Measurements from ENCODE around the gene MS4A4E. TPM values are rescaled to one million over a fixed set of nuclear protein-coding genes. Genes with fewer than 3 reads are reported as not detected.

MS4A4E gene
- polyA plus RNA-seq, 2 donors = 0.37 to 0.51 TPM

Other genes starting within 250 kb of the MS4A4E start
- not detected for gene OOSP4B, start 226.0 kb downstream of the MS4A4E start, polyA plus RNA-seq
- gene OOSP2, start 202.7 kb downstream of the MS4A4E start, polyA plus RNA-seq = not detected
- not detected for gene MS4A3, start 186.5 kb downstream of the MS4A4E start, polyA plus RNA-seq
- gene MS4A2, start 154.5 kb downstream of the MS4A4E start, polyA plus RNA-seq = under 1 TPM; 0.08 to 0.42 TPM
- gene MS4A6A, start 60.1 kb downstream of the MS4A4E start, polyA plus RNA-seq = 10 to 100 TPM in 1 of 2 donors, 1 to 10 TPM in 1; 7.4 to 11.4 TPM
- gene MS4A4A, start 37.5 kb upstream of the MS4A4E start, polyA plus RNA-seq = 1 to 10 TPM; 1.3 to 1.7 TPM
- gene MS4A6E, start 84.1 kb upstream of the MS4A4E start, polyA plus RNA-seq = not detected
- 1 to 10 TPM; 1.1 to 1.3 TPM for gene MS4A7, start 135.4 kb upstream of the MS4A4E start, polyA plus RNA-seq
- gene MS4A14, start 153.3 kb upstream of the MS4A4E start, polyA plus RNA-seq = under 1 TPM; 0.16 to 0.26 TPM
- not detected for gene MS4A5, start 186.4 kb upstream of the MS4A4E start, polyA plus RNA-seq
- gene MS4A1, start 212.7 kb upstream of the MS4A4E start, polyA plus RNA-seq = 1 to 10 TPM in 1 of 2 donors, under 1 TPM in 1; 0.36 to 1.5 TPM
- not detected for gene MS4A12, start 249.6 kb upstream of the MS4A4E start, polyA plus RNA-seq

All from esophagus (tissue), 2 donors.